GF-D8 (cell line): ENCODE measurements around the gene NQO2.
"Not testable (repeated sequence)": the region's sequence is repeated elsewhere in the genome, so short reads cannot be mapped to it uniquely, and the experiment has no call there.

Experiments
- DNase-seq: peaks from one replicate; lab custom pipeline; 2025; lab: John Stamatoyannopoulos, UW

The NQO2 gene

DNA sequence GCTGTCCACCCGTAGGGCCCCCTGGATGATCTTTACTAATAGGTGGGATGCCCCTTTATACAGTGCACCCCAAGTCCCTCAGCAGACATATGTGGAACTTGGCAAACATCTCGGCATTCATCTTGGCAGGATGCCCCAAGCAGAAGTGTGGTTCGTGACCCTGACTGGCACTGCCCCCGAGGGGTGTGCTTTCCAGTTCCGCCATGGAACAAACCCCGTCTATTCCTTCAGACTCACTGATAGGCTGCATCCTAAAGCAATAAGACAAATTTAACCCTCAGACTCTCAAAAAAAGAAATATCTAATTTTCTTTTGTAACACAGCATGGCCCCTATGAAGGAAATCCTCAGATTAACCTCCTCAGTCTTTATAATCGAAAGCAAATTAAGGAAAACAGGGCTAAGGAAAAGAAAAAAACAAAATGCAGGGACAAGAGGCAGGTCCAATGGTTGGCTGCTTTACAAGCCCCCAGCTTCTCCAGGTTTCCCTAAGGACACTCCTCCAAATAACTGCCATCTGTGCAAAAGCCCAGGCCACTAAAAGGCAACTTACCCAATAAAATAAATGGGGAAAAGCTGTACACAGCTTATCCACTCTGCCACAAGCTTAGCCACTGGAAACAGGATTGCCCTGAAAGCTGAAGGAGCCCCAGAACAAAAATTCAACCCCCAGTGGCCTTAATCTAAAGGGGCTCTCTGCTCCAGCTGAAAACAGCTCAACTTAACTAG, 38.1 kb downstream of the NQO2 start:
- no peak for DNase-seq

DNA sequence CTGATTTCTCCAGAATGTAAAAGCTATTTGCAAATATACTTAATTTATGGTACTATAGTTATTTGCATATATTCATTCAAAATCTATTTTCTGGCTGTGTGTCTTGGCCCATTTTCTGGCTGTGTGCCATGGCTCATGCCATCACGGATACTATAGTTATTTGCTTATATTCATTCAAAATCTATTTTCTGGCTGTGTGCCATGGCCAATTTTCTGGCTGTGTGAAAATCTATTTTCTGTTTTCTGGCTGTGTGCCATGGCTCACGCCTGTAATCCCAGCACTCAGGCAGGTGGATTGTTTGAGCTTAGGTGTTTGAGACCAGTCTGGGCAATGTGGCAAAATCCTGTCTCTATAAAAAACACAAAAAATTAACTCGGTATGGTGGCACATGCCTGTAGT, 39.7 kb downstream of the NQO2 start:
- no peak for DNase-seq

DNA sequence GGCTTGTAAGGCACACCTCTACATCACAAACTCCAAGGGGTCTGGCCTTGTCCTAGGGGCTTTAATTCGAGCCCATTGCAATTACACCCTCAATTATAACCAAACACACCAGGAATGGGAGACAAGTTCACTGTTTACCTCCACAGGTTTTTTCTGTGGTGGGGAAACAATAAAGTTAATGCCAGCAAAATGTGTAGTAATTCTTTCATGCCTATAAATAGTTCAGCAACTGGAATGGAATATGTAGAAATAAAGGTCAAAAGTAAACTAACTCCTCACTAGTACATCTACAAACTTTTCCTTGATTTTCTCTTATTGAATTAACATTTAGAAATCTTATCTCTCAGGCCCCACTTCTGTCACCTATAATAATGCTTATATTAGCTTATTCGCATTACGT, 41.5 kb downstream of the NQO2 start:
- no peak for DNase-seq

DNA sequence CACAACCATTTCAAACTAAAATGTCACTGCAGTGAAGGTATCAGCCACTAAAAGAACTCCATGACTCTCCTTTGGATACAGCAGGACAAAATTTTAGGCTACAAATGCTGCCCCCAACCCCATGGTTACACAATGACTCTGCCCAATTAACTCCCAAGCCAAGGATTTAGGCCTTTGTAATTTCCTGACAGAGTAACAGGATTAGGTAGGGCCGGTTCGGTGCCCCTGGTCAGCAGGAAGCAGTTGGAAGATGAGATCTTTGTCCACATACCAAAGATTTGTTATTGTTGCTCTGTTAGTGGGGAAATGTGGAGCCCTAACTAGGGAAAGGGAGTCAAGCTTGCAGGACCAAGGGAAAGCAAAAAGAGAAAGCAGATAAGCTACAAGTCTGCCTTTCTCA, 41.9 kb downstream of the NQO2 start:
- DNase-seq = no peak

DNA sequence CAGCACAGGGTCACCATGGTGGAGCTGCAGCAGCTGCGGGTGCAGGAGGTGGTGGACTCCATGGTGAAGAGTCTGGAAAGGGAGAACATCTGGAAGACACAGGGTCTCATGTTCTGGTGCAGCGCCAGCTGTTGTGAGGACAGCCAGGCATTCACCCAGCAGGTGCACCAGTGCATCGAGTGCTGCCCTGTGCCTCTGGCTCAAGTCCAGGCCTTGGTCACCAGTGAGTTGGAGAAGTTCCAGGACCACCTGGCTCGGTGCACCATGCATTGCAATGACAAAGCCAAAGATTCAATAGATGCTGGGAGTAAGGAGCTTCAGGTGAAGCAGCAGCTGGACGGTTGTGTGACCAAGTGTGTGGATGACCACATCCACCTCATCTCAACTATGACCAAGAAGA, 45.7 kb downstream of the NQO2 start:
- DNase-seq = no peak

DNA sequence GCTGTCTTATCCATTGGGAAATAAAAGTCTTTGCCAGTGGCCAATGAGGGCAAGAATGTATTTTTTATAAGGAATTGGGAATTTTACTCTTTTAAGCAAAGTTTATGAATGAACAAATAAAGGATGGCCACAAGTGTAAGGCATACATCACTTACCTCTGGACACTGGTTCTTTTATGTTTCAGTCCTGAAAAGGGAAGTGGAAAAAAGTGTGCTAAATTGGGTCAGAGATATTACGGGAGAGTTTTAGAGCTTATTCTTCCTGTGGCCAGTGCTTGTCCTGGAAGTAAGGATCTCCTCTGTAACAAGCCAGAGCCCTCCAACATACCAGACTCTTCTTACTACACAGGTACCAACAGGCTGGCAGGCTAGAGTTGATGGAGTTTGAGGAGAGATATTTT, 46.1 kb downstream of the NQO2 start:
- DNase-seq = no peak

DNA sequence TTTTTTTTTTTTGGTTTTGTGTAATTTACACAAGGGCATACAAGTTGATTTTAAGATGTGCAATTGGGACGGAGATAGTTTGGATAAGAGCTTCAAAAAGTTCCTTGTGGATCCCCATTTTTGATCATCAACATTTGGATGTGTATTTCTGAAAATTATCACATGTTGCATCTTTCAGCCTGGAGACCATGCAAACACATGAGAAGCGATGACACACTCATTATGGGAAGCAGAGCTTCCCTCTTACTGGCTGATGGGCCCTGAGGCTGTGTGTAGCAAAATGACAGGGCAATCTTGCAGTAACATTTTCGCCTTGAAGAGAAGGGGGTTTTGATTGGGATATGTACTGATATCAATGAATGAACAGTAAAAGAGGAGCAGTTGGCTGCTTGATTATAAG, 46.6 kb downstream of the NQO2 start:
- DNase-seq = no peak

DNA sequence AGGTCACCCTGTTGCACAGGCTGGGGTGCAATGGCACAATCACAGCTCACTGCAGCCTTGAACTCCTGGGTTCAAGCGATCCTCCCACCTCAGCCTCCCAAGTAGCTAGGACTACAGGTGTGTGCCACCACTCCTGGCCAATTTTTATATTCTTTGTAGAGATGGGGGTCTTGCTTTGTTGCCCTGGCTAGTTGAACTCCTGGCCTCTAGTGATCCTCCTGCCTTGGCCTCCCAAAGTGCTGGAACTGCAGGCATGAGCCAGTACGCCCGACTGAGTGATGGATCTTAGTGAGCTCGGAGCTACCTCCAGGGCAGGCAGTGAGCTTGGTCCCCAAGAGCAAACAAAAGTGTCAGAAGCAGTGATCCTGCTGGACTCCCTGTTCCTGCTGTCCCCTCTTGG, 48.3 kb downstream of the NQO2 start:
- DNase-seq = not testable (repeated sequence)

DNA sequence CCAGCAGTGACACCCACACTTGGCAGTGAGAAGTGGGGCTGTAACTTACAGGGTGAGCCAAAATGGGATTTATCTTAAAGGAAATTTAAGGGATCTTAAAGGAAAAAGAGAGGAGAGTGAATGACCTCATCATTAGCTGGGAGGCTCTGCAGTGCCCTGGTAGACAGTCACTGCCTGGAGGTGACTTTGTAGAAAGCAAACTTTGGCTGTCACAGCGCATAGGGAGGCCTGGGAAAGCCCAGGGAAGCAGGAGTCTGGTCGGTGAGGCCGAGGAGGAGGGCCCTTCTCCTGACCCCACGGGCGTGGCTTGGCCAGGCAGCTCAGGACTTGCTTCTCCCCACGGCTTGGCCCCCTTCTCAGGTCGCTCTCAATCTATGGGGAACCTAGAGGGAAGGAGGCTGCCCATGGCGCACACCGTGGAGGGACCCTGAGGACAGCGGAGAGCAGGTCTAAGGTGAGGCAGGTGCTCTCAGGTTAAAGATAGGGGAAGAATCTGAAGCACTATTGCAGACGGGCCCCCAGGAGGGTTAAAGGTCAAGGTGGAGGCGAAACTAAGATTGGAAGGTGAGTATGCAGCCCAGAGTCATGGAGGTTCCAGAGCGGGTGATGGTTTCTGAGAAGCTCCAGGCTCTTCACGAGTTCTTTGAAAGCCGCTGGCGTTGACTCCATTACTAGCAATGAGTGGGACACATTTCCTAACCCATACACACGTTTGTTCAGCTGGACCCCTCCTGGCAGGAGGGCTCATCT, 53.0 kb downstream of the NQO2 start:
- DNase-seq = no peak

DNA sequence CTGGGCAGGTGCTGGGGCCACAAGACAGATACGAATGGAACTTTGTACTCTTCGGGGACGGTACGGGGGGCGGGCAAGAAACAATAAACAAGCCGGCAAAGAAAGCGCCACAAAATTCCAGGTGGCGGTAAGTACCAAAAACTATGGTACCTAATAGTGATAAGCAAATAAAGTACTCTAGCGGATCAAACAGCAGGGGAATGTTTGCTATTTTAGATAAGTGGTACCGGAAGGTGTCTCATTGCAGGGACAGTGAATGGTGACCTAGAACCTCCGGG, 53.5 kb downstream of the NQO2 start:
- no peak for DNase-seq

DNA sequence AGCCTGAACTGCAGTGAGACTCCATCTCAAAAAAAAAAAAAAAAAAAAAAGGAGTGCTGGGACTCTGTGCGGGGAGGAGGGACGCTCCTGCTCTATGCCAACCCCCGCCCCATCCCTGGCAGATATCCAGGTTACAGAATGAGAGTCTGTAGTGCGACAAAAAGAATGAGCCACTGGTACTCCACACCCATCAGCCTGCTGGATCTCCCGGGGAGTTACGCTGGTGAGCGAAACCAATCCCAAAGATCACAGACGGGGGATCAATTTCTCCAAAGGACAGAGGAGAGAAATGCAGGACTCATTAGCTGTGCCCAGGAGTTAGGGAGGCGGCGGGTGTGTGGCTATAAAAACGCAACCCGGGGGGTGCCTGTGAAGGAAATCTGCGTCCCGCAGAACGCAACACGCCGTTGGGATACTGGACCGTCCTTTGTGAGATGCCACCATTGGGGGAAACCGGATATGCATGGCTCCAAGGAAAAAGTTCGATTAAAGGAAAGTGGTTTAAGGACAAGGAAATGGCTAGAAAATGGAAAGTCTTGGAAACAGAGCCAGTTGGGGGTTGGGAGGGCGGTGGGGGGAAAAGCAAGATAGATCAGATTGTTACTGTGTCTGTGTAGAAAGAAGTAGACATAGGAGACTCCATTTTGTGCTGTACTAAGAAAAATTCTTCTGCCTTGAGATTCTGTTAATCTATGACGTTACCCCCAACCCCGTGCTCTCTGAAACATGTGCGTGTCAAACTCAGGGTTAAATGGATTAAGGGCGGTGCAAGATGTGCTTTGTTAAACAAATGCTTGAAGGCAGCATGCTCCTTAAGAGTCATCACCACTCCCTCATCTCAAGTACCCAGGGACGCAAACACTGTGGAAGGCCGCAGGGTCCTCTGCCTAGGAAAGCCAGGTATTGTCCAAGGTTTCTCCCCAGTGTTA, 54.8 kb downstream of the NQO2 start:
- not testable (repeated sequence) for DNase-seq

DNA sequence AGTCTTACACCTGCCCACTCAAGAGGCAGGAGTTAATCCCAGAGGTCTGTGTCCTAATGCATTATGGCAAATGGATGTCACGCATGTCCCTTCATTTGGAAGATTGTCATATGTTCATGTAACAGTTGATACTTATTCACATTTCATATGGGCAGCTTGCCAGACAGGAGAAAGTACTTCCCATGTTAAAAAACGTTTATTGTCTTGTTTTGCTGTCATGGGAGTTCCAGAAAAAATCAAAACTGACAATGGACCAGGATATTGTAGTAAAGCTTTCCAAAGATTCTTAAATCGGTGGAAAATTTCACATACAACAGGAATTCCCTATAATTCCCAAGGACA, 55.4 kb downstream of the NQO2 start:
- DNase-seq = not testable (repeated sequence)

DNA sequence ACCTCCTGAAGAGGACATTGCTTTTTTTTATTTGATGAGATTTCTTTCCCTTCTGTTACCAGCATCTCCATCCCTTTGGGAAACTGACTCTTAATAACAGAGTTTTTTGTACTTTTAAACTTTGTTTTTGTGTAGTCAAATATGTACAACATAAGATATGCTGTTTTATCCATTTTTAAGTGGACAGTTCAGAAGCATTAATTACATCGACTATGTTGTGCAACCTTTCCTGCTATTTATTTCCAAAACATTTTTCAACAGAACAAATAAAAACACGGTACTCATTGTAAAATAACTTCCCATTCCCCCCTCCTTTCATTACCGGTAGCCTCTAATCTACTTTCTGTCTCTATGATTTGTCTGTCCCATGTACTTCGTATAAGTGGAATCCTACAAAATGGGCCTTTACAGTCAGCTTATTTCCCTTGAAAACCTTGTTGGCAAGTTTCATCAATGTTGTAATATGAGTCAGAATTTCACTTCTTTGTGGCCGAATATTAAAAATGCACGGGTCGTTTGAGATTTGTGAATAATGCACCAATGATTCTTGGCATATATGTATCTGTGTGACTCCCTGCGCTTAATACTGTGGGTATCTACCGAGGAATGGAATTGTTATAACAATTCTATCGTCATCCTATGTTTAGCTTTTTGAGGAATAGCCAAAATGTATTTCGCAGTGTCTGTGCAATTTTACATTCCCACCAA, 57.5 kb downstream of the NQO2 start:
- DNase-seq = no peak

DNA sequence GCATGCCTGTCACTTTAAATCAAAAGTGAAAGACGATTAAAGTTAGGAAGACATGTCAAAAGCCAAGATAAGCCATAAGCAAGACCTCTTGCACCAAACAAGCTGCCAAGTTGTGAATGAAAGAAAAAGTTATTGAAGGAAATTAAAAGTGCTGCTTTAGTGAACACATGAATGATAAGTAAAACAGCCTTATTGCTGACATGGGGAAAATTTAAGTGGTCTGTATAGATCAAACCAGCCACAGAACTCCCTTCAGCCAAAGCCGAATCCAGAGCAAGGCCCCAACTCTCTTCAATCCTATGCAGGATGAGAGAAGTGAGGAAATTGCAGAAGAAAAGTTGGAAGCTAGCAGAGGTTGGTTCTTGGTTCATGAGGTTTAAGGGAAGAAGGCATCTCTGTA, 59.3 kb downstream of the NQO2 start:
- no peak for DNase-seq

DNA sequence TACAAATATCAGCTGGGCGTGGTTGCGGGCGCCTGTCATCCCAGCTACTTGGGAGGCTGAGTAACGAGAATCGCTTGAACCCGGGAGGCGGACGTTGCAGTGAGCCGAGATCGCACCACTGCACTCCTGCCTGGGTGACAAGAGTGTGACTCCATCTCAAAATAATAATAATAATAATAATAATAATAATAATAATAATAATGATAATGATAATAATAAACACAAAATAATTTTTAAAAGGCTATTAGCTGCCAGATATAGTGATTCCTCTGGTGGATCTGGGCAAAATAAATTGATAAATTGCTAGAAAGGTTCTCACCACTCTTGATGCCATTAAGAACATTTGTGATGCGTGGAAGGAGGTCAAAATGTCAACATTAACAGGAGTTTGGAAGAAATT, 60.4 kb downstream of the NQO2 start:
- not testable (repeated sequence) for DNase-seq

DNA sequence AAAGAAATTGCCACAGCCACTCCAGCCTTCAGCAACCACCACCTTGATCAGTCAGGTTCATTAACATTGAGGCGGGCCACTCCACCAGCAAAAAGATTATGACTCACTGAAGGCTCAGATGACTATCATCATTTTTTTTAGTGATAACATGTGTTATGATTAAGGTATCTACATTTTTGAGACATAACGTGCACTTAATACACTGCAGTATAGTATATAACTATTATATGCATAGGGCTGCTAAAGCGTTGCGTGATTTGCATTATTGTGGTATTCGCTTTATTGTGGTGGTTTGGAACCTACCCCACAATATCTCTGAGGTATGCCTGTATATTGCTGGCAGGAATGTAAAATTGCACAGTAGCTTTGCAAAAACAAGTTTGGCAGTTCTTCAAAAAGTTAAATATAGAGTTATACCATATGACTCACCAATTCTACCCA, 61.8 kb downstream of the NQO2 start:
- no peak for DNase-seq

DNA sequence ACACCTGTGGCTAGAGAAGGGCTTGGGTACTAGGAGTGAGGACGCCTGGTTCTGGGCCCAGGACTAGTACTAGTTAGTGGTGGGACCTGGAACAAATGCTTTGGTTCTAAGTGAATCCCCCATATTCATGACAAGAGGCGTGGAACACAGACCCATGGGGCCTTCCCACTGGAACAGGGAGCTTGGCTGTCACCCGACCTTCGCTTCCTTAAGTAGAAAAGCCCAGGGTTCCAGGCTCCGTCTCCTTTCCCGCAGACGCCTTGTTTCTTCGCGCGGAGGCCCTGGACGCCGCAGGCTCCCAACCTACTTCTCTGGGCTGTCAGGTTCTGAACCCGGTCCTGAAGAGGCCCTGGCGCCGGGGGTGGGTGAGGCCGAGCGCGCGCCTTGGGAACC, 63.6 kb downstream of the NQO2 start:
- DNase-seq = not testable (repeated sequence)

DNA sequence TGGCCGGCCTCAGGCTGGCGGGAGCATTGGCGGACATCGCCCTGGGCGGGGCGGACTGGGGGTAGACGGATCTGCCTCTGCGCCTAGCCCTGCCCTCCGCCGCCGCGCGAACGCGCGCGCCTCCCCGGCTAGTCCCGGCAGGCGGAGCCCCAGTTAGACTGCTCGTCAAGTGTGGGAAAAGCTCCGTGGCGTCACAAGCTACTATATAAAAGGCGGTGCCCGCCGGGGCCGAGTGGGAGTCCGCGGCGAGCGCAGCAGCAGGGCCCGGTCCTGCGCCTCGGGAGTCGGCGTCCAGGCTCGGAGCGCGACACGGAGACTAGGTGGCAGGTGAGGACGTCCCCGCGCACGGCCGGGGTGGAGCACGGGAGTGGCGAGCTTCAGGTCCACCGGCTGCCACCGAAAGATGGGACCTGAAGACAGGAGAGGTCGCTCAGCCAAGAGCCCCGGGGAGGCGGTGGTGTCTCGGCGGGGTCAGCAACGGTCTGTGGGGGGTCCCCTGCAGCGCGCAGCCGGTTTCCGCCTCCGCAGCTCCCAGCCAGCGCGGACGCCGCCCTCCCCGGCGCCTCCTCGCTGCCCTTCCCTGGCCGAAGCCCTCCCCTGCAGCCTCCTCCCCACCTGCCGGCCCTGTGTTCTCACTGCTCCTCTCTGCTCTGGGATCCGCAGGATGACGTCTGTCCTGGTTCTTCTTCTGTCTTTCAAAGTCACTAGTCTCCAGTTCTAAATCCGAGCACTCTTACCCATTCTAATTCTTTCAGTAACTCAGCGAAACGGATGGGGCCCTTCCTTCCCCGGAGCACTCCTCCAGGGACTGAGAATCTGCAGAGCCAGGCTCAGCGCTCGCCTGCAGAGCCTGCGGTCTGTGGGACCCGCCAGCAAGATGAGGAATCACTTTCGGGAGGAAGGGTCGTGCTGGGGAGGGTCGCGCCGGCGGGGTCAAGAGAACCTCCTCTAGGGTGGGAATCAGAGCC, 64.3 kb downstream of the NQO2 start:
- peak; percentile 53 for DNase-seq

DNA sequence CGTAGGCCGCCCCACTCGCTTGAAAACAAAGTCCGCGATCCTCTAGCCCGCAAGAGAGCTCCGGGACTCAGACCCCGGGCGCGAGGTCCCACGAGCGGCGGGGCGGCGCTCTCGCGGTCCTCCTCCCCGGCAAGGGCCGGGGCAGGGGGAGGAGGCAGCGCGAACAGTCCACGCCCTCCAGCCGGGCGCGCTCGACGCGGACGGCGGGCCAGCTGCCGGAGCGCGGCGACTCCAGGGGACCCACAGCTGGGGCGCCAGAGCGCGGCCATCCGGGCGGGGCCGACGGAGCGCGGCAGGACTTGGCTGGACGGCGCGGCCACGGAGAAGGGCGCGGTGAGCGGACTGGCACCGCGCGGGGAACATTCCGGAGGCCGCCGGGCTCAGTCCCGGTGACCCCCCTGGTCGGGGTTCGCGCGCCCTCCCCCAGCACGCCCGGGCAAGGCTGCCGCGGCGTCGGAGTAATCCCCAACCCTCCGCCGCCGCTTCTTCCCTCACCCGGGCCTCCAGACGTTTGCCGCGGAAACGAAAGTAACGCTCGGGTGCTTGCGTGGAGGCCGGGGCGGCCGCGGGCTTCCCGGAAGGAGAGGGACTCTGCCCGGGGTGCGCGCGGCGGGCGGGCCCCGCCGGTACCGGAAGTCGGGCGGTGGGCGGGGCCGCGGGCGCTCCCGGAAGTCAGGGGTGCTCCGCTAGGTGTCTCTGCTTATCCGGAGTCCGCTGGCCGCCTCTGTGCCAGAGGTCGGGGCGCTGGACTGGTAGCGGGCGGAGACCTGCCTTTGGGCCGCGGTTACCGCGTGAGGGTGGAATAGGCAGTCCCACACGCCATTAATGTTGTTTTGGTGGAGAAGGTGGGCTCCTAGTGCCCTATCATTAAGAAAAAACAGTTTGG, 68.9 kb downstream of the NQO2 start, which contains the start of gene RIPK1:
Gene RIPK1 (plus strand): TSS at position 166 of the 886 bp plus-strand sequence. CDS start 8,330 bp downstream, outside the sequence.
- DNase-seq = peak; percentile 79
